Left ventricle myocardium superior (tissue), 1 donor: ENCODE results near the gene ENDOU. TPM values are rescaled to one million over a fixed set of nuclear protein-coding genes. Genes with fewer than 3 reads are reported as not detected.

ENCODE experiments used
- ATAC-seq: fragments of 200-7000 bp; cut with Tn5 transposase; one replicate; pipeline ENCODE4 v1.9.1; 2020; ENCODE audit warnings: mild to moderate bottlenecking, moderate library complexity
- DNase-seq: peaks from one replicate; pipeline ENCODE4 v3.0.0-alpha.2; 2020
- intact Hi-C: fragments of 100-400 bp; cut with micrococcal nuclease; formaldehyde crosslinking; loops from one replicate; pipeline ENCODE4 v1.11.0; 2022
- total RNA-seq: library from RNA; stranded (reverse); fragmentation: NEBNext Ultra II Directional; extraction: Animal tissue kit (Norgen Biotek cat#: 25700); gene quantifications from one replicate; pipeline ENCODE4 v1.2.1, GENCODE V29; 2021
- donor health status: DM: no; HTN: yes; CAD: no; lungs with severe emphysema.

ENDOU gene
- total RNA-seq, 1 donor from 2014 or later = 0.30 TPM

DNA sequence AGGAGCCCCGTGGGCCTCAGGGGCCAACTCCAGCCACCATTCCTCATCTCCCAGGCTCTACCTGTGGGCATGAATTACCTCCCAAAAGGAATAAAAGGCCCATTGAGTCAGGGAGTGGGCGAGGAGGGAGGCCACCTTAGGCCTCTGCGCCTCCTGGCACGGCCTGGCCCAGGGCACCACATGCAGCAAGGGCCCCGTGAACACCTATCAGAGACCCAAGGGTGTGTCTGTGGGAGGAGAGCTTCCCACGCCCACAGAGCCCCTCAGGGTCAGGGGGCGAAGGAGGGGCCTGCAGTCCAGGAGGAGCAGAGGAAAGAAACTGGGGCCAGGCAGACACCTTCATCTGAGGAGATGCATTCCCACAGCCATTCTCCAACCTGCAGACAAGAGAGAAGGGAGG lies 21.2 kb upstream of the ENDOU start:
- ATAC-seq (no peak), DNase-seq (no peak)
- intact Hi-C loops = no loop called here

DNA sequence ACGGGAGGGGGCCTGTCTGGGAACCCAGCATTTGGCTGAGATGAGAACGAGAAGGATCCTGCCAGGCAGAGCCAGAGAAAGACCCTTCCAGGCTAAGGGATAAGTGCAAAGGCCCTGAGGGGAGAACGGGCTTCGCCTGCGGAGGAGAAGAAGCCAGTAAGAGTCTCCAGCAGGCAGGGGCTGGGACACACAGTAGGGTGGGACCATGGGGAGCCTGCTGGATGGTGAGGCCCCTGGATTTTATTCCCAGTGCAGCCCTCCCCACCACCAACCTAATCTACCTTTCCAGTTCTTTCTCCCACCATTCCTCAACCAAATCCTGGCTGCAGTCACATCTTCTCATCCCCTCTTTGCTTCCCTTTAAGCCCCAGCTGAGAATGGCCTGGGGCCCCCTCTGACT lies 20.8 kb upstream of the ENDOU start:
- intact Hi-C loops = no loop called here
- no peak for DNase-seq
- no peak for ATAC-seq

- intact Hi-C loops = no loop called here
- ATAC-seq (peak; percentile 45), DNase-seq (peak; percentile 63)
Observed at GRCh38 chr12:47745485-47746041, 20.3 kb upstream of the ENDOU start.

DNA sequence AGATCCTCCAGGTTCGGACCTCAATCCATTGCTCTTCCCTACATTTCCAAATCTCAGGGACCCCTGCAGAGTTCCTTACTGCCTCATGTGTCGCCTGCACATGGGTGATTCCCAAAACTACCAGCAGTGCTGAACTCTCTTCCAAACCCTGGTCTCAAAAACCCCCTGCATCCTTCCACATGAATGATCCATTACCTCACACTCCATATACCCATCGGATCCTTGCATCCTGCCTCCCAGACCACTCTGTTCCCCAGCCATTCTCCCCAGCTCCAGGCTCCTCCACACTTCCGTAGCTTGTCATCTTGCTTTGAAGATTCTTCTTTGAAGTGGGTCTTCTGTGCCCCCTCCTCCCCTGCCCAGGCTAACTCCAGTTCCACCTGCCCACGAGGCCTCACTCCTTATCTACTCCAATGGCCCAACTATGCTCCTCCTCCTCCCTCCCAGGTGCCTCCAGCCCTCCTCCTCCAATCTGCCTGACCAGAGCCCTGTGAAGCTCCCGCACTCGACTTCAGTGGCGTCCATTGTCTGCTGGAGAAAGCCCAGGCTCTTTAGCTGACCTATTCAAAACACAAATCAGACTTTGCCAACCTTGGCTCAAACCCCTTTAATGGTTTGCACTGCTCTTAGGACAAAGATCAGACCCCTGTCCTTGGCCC lies 19.6 kb upstream of the ENDOU start:
- DNase-seq = no peak
- no peak for ATAC-seq
- intact Hi-C loops = no loop called here

GRCh38 chr12:47744005-47744651 lies 18.8 kb upstream of the ENDOU start:
- intact Hi-C loops = no loop called here
- ATAC-seq = no peak
- DNase-seq = no peak

DNA sequence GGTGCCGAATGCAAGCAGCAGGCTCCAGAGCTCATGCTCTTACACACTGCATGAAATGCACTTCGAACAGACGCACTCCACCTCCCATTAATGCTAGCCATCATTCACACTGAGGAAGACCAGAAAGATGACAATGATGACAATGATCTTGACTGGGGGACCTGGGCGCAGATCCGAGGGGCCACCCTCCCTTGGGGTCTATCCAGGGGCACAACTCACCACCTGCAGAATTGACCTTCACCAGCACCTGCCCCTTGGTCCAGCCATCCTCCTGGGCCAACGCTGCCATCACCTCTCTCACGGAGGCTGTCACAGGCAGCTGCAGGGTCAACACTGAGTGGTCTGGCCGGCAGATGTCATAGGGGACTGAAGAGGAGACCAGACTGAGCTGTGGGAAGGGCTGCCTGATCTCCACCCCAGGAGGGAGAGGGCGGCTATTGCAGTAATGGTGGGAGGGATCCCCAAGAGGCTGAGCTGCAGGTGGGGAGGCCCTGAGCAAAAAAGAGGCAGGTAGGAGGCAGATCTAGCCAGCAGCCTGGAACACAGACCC lies 18.1 kb upstream of the ENDOU start:
- DNase-seq (no peak), ATAC-seq (no peak)
- intact Hi-C loops = no loop called here

DNA sequence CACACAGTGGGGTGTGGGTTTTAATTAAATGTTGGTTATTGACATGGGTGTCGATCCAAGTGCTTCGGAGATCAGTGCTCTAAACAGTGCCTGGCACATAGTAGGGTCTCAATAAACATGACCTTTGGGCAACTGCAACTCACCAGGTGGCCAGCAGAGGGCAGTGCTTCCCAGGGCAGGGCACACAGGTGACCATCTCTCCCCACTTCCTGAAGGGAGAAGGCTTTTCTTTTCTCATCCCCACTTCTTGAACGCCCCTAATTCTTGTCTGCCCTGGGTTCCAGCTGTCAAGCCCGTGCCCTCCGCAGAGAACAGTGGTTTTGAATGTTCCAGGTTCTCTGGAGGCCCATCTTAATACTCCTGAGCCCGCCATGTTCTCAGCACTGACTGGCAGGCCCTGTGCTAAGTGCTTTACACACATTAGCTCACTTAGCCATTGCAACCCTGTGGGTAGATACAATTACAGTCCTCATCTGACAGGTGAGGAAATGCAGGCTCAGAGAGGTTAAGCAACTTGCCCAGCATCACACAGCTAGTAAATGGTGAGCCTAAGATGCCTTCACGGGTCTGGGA lies 17.0 kb upstream of the ENDOU start:
- DNase-seq (peak; percentile 62), ATAC-seq (no peak)
- intact Hi-C loops = no loop called here

DNA sequence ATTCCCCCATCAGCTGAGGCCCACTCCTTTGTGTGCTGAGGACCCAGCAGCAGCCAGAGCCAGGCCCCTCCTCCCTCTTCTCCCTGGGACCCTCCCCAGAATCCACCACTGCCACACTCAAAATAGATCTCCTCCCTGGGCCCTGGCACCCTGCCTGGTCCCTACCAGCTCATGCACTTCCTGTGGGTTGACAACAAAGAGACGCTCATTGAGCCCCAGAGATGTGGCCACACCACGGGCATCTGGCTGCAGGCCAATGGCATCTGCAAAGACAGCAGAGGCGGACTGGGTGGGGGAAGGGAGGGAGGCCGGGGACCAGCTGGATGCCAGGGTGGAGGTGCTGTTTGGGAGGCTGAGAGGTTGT lies 16.0 kb upstream of the ENDOU start:
- DNase-seq (peak; percentile 91), ATAC-seq (no peak)
- intact Hi-C loops = no loop called here

GRCh38 chr12:47740606-47741339 lies 15.5 kb upstream of the ENDOU start:
- ATAC-seq = no peak
- DNase-seq = no peak

GRCh38 chr12:47739979-47740378 lies 14.7 kb upstream of the ENDOU start:
- intact Hi-C loops = no loop called here
- DNase-seq (peak; percentile 66), ATAC-seq (no peak)

More at GRCh38 chr12:47740606-47741339, 15.5 kb upstream of the ENDOU start:
- intact Hi-C loops = no loop called here

DNA sequence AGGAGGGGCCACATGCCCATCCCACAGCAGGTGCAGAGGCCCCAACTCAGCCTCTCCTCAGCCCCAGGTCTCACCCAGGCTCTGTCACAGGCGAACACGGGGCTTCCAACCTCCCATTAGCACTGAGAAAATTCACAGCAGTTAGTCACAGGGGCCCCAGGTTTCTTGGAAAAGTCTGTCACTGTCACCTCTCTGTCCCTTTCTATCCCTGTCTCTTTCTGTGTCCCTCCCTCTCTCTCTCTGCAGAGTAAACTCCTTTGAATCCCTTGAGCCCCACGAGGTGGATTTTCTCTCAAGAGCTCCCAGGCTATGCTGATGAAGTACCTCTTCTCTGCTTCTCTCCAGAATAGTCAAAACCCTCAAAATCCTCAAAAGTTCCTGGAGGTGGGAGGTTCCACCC lies 14.0 kb upstream of the ENDOU start:
- intact Hi-C loops = no loop called here
- no peak for ATAC-seq
- DNase-seq = no peak

- ATAC-seq (no peak), DNase-seq (peak; percentile 58)
- intact Hi-C loops = loop anchor here (2.0 kb wide), 1 partner anchor 21 kb away; no protein-coding TSS in a partner anchor
Observed at GRCh38 chr12:47737936-47738594, 12.8 kb upstream of the ENDOU start.

- intact Hi-C loops = loop anchor here (2.0 kb wide), 1 partner anchor 20 kb away; no protein-coding TSS in a partner anchor
- DNase-seq = peak; percentile 94
- ATAC-seq = peak; percentile 83
Observed at GRCh38 chr12:47736877-47737676, 11.8 kb upstream of the ENDOU start.

DNA sequence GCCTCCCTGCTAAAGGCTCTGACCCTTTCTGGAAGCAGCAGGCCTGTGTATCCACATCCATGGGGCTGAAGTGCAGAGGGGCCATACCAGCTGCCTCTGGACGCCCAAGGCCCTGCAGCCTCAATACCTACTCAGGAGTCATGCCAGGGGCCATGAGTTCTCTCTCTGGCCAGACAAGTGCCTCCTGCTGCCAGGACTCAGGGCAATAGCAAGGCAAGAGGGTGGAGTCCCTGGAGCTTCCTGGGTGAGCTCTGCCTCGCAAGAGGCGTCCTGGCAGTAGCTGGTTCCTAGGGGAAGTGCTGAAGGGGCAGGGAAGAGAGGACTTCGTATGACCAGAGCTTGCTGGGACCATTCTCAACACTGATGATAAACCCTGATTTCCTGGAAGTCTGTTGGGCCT lies 10.9 kb upstream of the ENDOU start:
- DNase-seq (peak; percentile 56), ATAC-seq (no peak)
- intact Hi-C loops = loop anchor here (2.0 kb wide), 1 partner anchor 19 kb away; no protein-coding TSS in a partner anchor

- intact Hi-C loops = loop anchor here (2.0 kb wide), 1 partner anchor 19 kb away; no protein-coding TSS in a partner anchor
- ATAC-seq = no peak
Observed at GRCh38 chr12:47735649-47736048, 10.4 kb upstream of the ENDOU start.

GRCh38 chr12:47734725-47735480 lies 9.6 kb upstream of the ENDOU start:
- intact Hi-C loops = no loop called here
- DNase-seq (peak; percentile 71), ATAC-seq (peak; percentile 0)

More at GRCh38 chr12:47735649-47736048, 10.4 kb upstream of the ENDOU start:
- DNase-seq = no peak

- DNase-seq (no peak), ATAC-seq (no peak)
- intact Hi-C loops = no loop called here
Observed at GRCh38 chr12:47733142-47733541, 7.9 kb upstream of the ENDOU start.
